HepG2 (cell line): Measurements from ENCODE around the gene DHRS1. TPM values are rescaled to one million over a fixed set of nuclear protein-coding genes. Genes with fewer than 3 reads are reported as not detected.
A peak's percentile ranks its signal among the peaks of the same experiment; 100 is the strongest.

Source experiments
- AGO2 ChIP-seq: fragments of 200-400 bp; formaldehyde crosslinking; optimal IDR thresholded peaks from 2 replicates; pipeline ENCODE3; 2017; ENCODE audit warnings: mild to moderate bottlenecking, low read depth, low read length, moderate library complexity
- AHR ChIP-seq: IDR thresholded peaks from 2 replicates; pipeline ENCODE4 v1.6.1; 2018; ENCODE audit warnings: missing genetic modification reagents, missing compliant biosample characterization
- MYNN ChIP-seq: sonication (generic); formaldehyde crosslinking; IDR thresholded peaks from 2 replicates; pipeline ENCODE4 v1.4.0; 2020; ENCODE audit warnings: mild to moderate bottlenecking, low read depth, missing genetic modification reagents
- NFE2L2 ChIP-seq: fragments of 150-350 bp; IDR thresholded peaks from 2 replicates; pipeline ENCODE4 v1.6.1; 2014; ENCODE audit warnings: low read length
- PPARG ChIP-seq: conservative IDR thresholded peaks from 2 replicates; pipeline ENCODE4 v1.6.1; 2016; ENCODE audit warnings: missing biosample characterization, missing genetic modification reagents
- RXRB ChIP-seq: IDR thresholded peaks from 2 replicates; pipeline ENCODE4 v1.6.1; 2016; ENCODE audit warnings: borderline replicate concordance, missing genetic modification reagents, missing compliant biosample characterization
- SIN3B ChIP-seq: fragments of 150-350 bp; IDR thresholded peaks from 2 replicates; pipeline ENCODE4 v1.6.1; 2014; ENCODE audit warnings: low read length
- U2AF1 ChIP-seq: fragments of 200-400 bp; formaldehyde crosslinking; optimal IDR thresholded peaks from 2 replicates; pipeline ENCODE3; 2017; ENCODE audit warnings: mild to moderate bottlenecking, low read depth, low read length
- YEATS2 ChIP-seq: sonication (generic); formaldehyde crosslinking; IDR thresholded peaks from 2 replicates; pipeline ENCODE4 v1.4.0; 2020; ENCODE audit warnings: missing genetic modification reagents, borderline replicate concordance
- ZNF207 ChIP-seq: fragments of 450-650 bp; IDR thresholded peaks from 2 replicates; pipeline ENCODE4 v1.6.1; 2016; ENCODE audit warnings: antibody characterized with exemption, borderline replicate concordance
- ZNF326 ChIP-seq: sonication (generic); formaldehyde crosslinking; IDR thresholded peaks from 2 replicates; pipeline ENCODE4 v1.4.0; 2020; ENCODE audit warnings: missing genetic modification reagents, borderline replicate concordance
- polyA plus RNA-seq, 8 experiments: library from polyadenylated mRNA; depleted of rRNA in 3 of 8; stranded (reverse) in 7 of 8; unstranded in 1 of 8; fragments of >200 nt; fragmentation: Illumina TruSeq in 4 of 8; extraction: Trizol in 4 of 8; gene quantifications; 2 replicates each; pipeline versions ENCODE4 v1.2.1 to v1.2.3, GENCODE V29; 2011 to 2016; ENCODE audit warnings: low read depth in 4 of 8, missing spikeins in 1 of 8, mixed read lengths in 1 of 8; ENCODE audit not compliant: insufficient read depth in 1 of 8
- total RNA-seq, 5 experiments: library from RNA; depleted of rRNA; stranded (reverse); fragments of >200 nt; fragmentation: Illumina TruSeq; extraction: Trizol; gene quantifications; 2 replicates each; pipeline ENCODE4 v1.2.3, GENCODE V29; 2016; ENCODE audit warnings: low read depth in 1 of 5
- TF ChIP-seq, protein P1 (sequence below): sonication (generic); formaldehyde crosslinking; IDR thresholded peaks from 2 replicates; pipeline ENCODE4 v1.4.0; 2020; ENCODE audit warnings: missing genetic modification reagents
- TF ChIP-seq, protein P2 (sequence below): sonication (generic); formaldehyde crosslinking; IDR thresholded peaks from 2 replicates; pipeline ENCODE4 v1.4.0; 2020; ENCODE audit warnings: low read depth, mild to moderate bottlenecking, missing genetic modification reagents
- TF ChIP-seq, protein P3 (sequence below): sonication (generic); formaldehyde crosslinking; IDR thresholded peaks from 2 replicates; pipeline ENCODE4 v1.8.0; 2022; ENCODE audit warnings: mild to moderate bottlenecking, missing genetic modification reagents, moderate library complexity
- TF ChIP-seq, protein P4 (sequence below), 2 experiments: fragments of 450-650 bp in 1 of 2; sonication (generic) in 1 of 2; formaldehyde crosslinking in 1 of 2; IDR thresholded peaks; 2 replicates each; pipeline versions ENCODE4 v1.6.1 to v1.8.0; 2016 to 2022; ENCODE audit warnings: antibody characterized with exemption in 1 of 2, mild to moderate bottlenecking in 1 of 2, missing genetic modification reagents in 1 of 2

The DHRS1 gene
- total and polyA plus RNA-seq, 2 of the 13 experiments (the other 11 are each of a cell fraction or from before 2014, with no cell fraction given), result 49.8 to 60.8 TPM

DNA sequence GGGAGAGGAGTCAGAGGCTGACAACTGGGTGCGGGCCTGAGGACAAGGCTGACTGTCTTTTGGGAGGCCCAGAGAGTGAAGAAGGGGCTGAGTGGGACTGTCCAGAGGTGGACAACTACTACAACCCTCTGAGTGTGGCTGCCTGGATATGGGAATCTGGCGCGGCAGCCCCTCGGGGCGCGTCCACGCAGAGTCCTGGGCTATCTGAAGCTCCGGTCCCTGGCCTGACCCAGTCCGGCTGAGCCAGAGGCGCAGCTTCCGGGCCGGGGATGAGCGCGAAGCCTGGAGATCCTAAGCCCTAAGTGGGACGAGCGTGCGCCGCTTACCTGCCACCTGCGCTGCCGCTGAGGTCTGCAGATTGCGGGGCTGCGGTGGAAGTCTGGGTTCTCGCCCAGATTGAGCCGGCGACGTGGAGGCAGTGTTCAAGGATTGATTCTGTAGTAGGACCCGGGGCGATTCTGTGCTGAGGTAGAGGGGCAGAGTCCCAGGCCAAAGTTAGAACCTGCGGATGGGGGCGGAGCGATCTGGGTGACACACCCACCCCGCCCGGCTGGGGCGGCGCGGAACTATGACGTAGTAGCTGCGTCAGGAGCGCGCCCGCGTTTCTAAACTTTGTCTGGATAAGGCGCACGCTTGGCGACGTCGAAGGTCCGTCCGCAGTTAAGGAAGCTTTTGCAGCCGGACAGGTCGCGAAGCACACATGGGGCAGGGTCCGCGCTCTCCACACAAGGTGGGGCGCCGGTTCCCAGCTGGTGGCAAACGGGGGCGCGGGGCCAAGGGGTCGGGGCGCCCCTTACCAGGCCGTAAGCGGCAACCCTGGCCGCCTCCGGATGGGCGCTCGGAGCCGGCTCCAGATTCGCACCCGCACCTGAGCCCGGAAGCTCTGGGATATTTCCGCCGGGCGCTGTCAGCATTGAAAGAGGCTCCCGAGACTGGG is at the start of gene DHRS1, which contains the start of gene NOP9 (continued):
- TF ChIP-seq, protein P1, sequence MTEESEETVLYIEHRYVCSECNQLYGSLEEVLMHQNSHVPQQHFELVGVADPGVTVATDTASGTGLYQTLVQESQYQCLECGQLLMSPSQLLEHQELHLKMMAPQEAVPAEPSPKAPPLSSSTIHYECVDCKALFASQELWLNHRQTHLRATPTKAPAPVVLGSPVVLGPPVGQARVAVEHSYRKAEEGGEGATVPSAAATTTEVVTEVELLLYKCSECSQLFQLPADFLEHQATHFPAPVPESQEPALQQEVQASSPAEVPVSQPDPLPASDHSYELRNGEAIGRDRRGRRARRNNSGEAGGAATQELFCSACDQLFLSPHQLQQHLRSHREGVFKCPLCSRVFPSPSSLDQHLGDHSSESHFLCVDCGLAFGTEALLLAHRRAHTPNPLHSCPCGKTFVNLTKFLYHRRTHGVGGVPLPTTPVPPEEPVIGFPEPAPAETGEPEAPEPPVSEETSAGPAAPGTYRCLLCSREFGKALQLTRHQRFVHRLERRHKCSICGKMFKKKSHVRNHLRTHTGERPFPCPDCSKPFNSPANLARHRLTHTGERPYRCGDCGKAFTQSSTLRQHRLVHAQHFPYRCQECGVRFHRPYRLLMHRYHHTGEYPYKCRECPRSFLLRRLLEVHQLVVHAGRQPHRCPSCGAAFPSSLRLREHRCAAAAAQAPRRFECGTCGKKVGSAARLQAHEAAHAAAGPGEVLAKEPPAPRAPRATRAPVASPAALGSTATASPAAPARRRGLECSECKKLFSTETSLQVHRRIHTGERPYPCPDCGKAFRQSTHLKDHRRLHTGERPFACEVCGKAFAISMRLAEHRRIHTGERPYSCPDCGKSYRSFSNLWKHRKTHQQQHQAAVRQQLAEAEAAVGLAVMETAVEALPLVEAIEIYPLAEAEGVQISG (CRISPR knock-in tag), result peak; percentile 97
- TF ChIP-seq NFE2L2 (0 out of 2 replicates have a peak, but pooled peaks have one; percentile 7), MYNN (CRISPR knock-in tag) (no peak; the same call in 1 of the 2 replicates), RXRB (peak; percentile 84), AHR (CRISPR knock-in tag) (peak; percentile 70), PPARG (CRISPR knock-in tag) (peak; percentile 77), U2AF1 (peak; percentile 44), ZNF326 (peak; percentile 31; the same call in 1 of the 2 replicates), ZNF207 (no peak), SIN3B (peak; percentile 98), AGO2 (peak; percentile 100), YEATS2 (peak; percentile 99)
- TF ChIP-seq, protein P2, sequence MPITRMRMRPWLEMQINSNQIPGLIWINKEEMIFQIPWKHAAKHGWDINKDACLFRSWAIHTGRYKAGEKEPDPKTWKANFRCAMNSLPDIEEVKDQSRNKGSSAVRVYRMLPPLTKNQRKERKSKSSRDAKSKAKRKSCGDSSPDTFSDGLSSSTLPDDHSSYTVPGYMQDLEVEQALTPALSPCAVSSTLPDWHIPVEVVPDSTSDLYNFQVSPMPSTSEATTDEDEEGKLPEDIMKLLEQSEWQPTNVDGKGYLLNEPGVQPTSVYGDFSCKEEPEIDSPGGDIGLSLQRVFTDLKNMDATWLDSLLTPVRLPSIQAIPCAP (CRISPR knock-in tag), result no peak
- TF ChIP-seq, protein P3, sequence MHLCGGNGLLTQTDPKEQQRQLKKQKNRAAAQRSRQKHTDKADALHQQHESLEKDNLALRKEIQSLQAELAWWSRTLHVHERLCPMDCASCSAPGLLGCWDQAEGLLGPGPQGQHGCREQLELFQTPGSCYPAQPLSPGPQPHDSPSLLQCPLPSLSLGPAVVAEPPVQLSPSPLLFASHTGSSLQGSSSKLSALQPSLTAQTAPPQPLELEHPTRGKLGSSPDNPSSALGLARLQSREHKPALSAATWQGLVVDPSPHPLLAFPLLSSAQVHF, result no peak
- TF ChIP-seq, protein P4, sequence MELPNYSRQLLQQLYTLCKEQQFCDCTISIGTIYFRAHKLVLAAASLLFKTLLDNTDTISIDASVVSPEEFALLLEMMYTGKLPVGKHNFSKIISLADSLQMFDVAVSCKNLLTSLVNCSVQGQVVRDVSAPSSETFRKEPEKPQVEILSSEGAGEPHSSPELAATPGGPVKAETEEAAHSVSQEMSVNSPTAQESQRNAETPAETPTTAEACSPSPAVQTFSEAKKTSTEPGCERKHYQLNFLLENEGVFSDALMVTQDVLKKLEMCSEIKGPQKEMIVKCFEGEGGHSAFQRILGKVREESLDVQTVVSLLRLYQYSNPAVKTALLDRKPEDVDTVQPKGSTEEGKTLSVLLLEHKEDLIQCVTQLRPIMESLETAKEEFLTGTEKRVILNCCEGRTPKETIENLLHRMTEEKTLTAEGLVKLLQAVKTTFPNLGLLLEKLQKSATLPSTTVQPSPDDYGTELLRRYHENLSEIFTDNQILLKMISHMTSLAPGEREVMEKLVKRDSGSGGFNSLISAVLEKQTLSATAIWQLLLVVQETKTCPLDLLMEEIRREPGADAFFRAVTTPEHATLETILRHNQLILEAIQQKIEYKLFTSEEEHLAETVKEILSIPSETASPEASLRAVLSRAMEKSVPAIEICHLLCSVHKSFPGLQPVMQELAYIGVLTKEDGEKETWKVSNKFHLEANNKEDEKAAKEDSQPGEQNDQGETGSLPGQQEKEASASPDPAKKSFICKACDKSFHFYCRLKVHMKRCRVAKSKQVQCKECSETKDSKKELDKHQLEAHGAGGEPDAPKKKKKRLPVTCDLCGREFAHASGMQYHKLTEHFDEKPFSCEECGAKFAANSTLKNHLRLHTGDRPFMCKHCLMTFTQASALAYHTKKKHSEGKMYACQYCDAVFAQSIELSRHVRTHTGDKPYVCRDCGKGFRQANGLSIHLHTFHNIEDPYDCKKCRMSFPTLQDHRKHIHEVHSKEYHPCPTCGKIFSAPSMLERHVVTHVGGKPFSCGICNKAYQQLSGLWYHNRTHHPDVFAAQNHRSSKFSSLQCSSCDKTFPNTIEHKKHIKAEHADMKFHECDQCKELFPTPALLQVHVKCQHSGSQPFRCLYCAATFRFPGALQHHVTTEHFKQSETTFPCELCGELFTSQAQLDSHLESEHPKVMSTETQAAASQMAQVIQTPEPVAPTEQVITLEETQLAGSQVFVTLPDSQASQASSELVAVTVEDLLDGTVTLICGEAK (IDR thresholded peaks at IDR 0.05), result no peak
- TF ChIP-seq, protein P4 (CRISPR knock-in tag; IDR thresholded peaks at IDR 0.05), result peak; percentile 83
